WTC11 (cell line): ENCODE results near the gene CAMK1G. TPM values are rescaled to one million over a fixed set of nuclear protein-coding genes. Genes with fewer than 3 reads are reported as not detected.

Source experiments
- ATAC-seq: fragments of 200-7000 bp; cut with Tn5 transposase; 2 replicates; pipeline ENCODE4 v1.10.0; 2021; ENCODE audit warnings: mild to moderate bottlenecking, moderate library complexity
- CTCF ChIA-PET: fragments of 300-600 bp; sonication (Branson Sonifier 250); formaldehyde crosslinking; loops from one replicate; lab custom pipeline; 2021; ENCODE audit warnings: antibody characterized with exemption; lab: Charles Lee
- POLR2A ChIA-PET: fragments of 350-600 bp; sonication (Branson Sonifier 250); formaldehyde crosslinking; loops from one replicate; lab custom pipeline; 2021; ENCODE audit warnings: antibody characterized with exemption; lab: Charles Lee
- DNase-seq: peaks from one replicate; pipeline ENCODE4 v3.0.0; 2021; ENCODE audit warnings: low spot score
- H3K27ac Mint-ChIP-seq: 2 replicates; pipeline ENCODE4 v1.8.0; 2021; ENCODE audit warnings: mixed read lengths
- H3K27me3 Mint-ChIP-seq: 2 replicates; pipeline ENCODE4 v1.8.0; 2021; ENCODE audit warnings: low read depth, mild to moderate bottlenecking, moderate library complexity, mixed read lengths
- H3K36me3 Mint-ChIP-seq: 2 replicates; pipeline ENCODE4 v1.8.0; 2021; ENCODE audit warnings: mixed read lengths
- H3K4me1 Mint-ChIP-seq: 2 replicates; pipeline ENCODE4 v1.8.0; 2022; ENCODE audit warnings: mixed read lengths
- H3K4me3 Mint-ChIP-seq: 2 replicates; pipeline ENCODE4 v1.8.0; 2021; ENCODE audit warnings: mild to moderate bottlenecking, moderate library complexity, mixed read lengths
- H3K9me3 Mint-ChIP-seq: 2 replicates; pipeline ENCODE4 v1.8.0; 2021; ENCODE audit warnings: mixed read lengths
- CREB1 ChIP-seq: sonication (generic); formaldehyde crosslinking; IDR thresholded peaks from 2 replicates; pipeline ENCODE4 v1.8.0; 2023; ENCODE audit warnings: mild to moderate bottlenecking, missing genetic modification reagents
- FOXJ3 ChIP-seq: sonication (generic); formaldehyde crosslinking; IDR thresholded peaks from 2 replicates; pipeline ENCODE4 v1.9.0; 2021; ENCODE audit warnings: missing genetic modification reagents, mild to moderate bottlenecking, borderline replicate concordance
- NFE2L1 ChIP-seq: sonication (generic); formaldehyde crosslinking; IDR thresholded peaks from 2 replicates; pipeline ENCODE4 v1.8.1; 2023; ENCODE audit warnings: missing genetic modification reagents
- NFYB ChIP-seq: sonication (generic); formaldehyde crosslinking; conservative IDR thresholded peaks from 2 replicates; pipeline ENCODE4 v1.8.0; 2022; ENCODE audit warnings: low read depth, missing genetic modification reagents
- SMAD3 ChIP-seq: sonication (generic); formaldehyde crosslinking; IDR thresholded peaks from 2 replicates; pipeline ENCODE4 v1.8.0; 2022; ENCODE audit warnings: missing genetic modification reagents, mild to moderate bottlenecking, borderline replicate concordance
- ZNF121 ChIP-seq: sonication (generic); formaldehyde crosslinking; IDR thresholded peaks from 2 replicates; pipeline ENCODE4 v1.8.0; 2023; ENCODE audit warnings: missing genetic modification reagents
- total RNA-seq: library from RNA; stranded (reverse); gene quantifications from 3 replicates; pipeline ENCODE4 v1.2.3, GENCODE V29; 2021
- TF ChIP-seq, protein P1 (sequence below): sonication (generic); formaldehyde crosslinking; IDR thresholded peaks from 2 replicates; pipeline ENCODE4 v1.8.1; 2023; ENCODE audit warnings: mild to moderate bottlenecking, missing genetic modification reagents, moderate library complexity
- TF ChIP-seq, protein P2 (sequence below): fragments of 250-450 bp; sonication (Bioruptor Pico); IDR thresholded peaks from 2 replicates; pipeline ENCODE4 v1.9.0; 2021; ENCODE audit warnings: mild to moderate bottlenecking, borderline replicate concordance
- TF ChIP-seq, protein P3 (sequence below): fragments of 250-450 bp; sonication (Bioruptor Pico); IDR thresholded peaks from 2 replicates; pipeline ENCODE4 v1.9.0; 2021; ENCODE audit warnings: mild to moderate bottlenecking
- TF ChIP-seq, protein P4 (sequence below): fragments of 250-450 bp; sonication (Bioruptor Pico); IDR thresholded peaks from 2 replicates; pipeline ENCODE4 v1.8.0; 2021; ENCODE audit warnings: mild to moderate bottlenecking
- TF ChIP-seq, protein P5 (sequence below): fragments of 250-450 bp; sonication (Bioruptor Pico); conservative IDR thresholded peaks from 2 replicates; pipeline ENCODE4 v1.9.0; 2021; ENCODE audit warnings: mild to moderate bottlenecking
- TF ChIP-seq, protein P6 (sequence below): fragments of 250-450 bp; sonication (Bioruptor Pico); IDR thresholded peaks from 2 replicates; pipeline ENCODE4 v1.9.0; 2021; ENCODE audit warnings: moderate library complexity, mild to moderate bottlenecking, inconsistent platforms, borderline replicate concordance
- TF ChIP-seq, protein P7 (sequence below): sonication (generic); formaldehyde crosslinking; IDR thresholded peaks from 2 replicates; pipeline ENCODE4 v1.8.0; 2023; ENCODE audit warnings: missing genetic modification reagents, mild to moderate bottlenecking, borderline replicate concordance
- TF ChIP-seq, protein P8 (sequence below): sonication (generic); formaldehyde crosslinking; IDR thresholded peaks from 2 replicates; pipeline ENCODE4 v1.8.1; 2022; ENCODE audit warnings: mild to moderate bottlenecking, moderate library complexity, missing genetic modification reagents
- TF ChIP-seq, protein P9 (sequence below): sonication (generic); formaldehyde crosslinking; IDR thresholded peaks from 2 replicates; pipeline ENCODE4 v1.8.1; 2022; ENCODE audit warnings: mild to moderate bottlenecking, missing genetic modification reagents, moderate library complexity, borderline replicate concordance

Gene CAMK1G
- total RNA-seq, 1 experiment from 2014 or later = 0.28 TPM

DNA sequence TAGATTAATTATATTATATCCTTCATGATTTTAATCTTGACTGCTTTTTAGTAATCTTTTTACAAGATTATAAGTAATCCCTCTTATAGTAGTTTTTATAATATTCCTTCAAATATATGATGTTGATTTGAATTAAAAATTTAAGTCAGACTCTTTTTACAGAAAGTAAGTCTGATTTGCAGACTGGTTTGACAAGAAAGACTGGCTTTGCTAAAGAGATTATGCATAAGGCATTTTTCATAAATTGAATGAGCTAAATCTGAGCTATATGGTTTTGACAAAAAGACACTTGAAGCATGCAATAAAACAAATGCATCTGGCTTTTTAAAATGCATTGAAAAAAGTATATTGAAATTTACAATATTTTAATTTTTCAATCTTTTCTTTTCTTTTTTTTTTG is 26.3 kb upstream of the CAMK1G start:
- TF ChIP-seq ZNF121 (CRISPR knock-in tag) (no peak), NFYB (CRISPR knock-in tag) (no peak), FOXJ3 (CRISPR knock-in tag) (no peak), NFE2L1 (CRISPR knock-in tag) (no peak), SMAD3 (CRISPR knock-in tag) (no peak)
- TF ChIP-seq, protein P1, sequence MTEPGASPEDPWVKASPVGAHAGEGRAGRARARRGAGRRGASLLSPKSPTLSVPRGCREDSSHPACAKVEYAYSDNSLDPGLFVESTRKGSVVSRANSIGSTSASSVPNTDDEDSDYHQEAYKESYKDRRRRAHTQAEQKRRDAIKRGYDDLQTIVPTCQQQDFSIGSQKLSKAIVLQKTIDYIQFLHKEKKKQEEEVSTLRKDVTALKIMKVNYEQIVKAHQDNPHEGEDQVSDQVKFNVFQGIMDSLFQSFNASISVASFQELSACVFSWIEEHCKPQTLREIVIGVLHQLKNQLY (CRISPR knock-in tag) = no peak
- TF ChIP-seq, protein P2, sequence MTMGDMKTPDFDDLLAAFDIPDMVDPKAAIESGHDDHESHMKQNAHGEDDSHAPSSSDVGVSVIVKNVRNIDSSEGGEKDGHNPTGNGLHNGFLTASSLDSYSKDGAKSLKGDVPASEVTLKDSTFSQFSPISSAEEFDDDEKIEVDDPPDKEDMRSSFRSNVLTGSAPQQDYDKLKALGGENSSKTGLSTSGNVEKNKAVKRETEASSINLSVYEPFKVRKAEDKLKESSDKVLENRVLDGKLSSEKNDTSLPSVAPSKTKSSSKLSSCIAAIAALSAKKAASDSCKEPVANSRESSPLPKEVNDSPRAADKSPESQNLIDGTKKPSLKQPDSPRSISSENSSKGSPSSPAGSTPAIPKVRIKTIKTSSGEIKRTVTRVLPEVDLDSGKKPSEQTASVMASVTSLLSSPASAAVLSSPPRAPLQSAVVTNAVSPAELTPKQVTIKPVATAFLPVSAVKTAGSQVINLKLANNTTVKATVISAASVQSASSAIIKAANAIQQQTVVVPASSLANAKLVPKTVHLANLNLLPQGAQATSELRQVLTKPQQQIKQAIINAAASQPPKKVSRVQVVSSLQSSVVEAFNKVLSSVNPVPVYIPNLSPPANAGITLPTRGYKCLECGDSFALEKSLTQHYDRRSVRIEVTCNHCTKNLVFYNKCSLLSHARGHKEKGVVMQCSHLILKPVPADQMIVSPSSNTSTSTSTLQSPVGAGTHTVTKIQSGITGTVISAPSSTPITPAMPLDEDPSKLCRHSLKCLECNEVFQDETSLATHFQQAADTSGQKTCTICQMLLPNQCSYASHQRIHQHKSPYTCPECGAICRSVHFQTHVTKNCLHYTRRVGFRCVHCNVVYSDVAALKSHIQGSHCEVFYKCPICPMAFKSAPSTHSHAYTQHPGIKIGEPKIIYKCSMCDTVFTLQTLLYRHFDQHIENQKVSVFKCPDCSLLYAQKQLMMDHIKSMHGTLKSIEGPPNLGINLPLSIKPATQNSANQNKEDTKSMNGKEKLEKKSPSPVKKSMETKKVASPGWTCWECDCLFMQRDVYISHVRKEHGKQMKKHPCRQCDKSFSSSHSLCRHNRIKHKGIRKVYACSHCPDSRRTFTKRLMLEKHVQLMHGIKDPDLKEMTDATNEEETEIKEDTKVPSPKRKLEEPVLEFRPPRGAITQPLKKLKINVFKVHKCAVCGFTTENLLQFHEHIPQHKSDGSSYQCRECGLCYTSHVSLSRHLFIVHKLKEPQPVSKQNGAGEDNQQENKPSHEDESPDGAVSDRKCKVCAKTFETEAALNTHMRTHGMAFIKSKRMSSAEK (CRISPR knock-in tag) = no peak
- TF ChIP-seq, protein P3, sequence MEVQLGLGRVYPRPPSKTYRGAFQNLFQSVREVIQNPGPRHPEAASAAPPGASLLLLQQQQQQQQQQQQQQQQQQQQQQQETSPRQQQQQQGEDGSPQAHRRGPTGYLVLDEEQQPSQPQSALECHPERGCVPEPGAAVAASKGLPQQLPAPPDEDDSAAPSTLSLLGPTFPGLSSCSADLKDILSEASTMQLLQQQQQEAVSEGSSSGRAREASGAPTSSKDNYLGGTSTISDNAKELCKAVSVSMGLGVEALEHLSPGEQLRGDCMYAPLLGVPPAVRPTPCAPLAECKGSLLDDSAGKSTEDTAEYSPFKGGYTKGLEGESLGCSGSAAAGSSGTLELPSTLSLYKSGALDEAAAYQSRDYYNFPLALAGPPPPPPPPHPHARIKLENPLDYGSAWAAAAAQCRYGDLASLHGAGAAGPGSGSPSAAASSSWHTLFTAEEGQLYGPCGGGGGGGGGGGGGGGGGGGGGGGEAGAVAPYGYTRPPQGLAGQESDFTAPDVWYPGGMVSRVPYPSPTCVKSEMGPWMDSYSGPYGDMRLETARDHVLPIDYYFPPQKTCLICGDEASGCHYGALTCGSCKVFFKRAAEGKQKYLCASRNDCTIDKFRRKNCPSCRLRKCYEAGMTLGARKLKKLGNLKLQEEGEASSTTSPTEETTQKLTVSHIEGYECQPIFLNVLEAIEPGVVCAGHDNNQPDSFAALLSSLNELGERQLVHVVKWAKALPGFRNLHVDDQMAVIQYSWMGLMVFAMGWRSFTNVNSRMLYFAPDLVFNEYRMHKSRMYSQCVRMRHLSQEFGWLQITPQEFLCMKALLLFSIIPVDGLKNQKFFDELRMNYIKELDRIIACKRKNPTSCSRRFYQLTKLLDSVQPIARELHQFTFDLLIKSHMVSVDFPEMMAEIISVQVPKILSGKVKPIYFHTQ (CRISPR knock-in tag) = no peak
- TF ChIP-seq, protein P4, sequence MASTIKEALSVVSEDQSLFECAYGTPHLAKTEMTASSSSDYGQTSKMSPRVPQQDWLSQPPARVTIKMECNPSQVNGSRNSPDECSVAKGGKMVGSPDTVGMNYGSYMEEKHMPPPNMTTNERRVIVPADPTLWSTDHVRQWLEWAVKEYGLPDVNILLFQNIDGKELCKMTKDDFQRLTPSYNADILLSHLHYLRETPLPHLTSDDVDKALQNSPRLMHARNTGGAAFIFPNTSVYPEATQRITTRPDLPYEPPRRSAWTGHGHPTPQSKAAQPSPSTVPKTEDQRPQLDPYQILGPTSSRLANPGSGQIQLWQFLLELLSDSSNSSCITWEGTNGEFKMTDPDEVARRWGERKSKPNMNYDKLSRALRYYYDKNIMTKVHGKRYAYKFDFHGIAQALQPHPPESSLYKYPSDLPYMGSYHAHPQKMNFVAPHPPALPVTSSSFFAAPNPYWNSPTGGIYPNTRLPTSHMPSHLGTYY (CRISPR knock-in tag) = no peak
- TF ChIP-seq, protein P5, sequence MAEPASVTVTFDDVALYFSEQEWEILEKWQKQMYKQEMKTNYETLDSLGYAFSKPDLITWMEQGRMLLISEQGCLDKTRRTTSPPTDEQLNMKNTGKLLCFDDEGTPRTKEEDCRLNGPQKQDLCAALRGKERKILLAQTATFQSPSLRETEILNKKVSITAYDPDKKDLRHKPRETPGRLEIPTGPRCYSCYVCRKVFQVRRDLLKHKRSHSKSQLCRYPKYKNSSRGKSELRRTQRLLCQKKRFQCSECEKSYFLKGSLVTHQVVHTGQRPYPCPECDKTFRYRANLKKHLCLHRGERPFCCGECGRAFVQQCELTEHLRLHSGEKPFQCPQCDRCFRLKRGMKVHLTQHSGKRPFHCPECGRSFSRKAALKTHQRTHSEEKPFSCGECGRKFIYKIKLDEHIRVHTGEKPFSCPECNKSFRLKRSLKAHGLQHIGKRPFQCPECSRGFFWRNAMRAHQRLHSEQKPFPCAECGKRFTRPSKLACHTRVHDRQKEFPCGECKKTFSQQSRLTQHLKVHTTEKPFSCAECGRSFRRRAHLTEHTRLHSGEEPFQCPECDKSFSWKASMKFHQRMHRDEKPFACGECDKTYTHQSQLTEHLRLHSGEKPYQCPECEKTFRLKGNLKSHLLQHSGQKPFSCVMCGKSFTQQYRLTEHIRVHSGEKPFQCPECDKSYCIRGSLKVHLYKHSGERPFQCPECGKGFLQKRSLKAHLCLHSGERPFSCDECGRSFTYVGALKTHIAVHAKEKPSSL (CRISPR knock-in tag) = no peak
- no peaks in the 10 kb centered on the region for H3K36me3 Mint-ChIP-seq
- H3K4me3 Mint-ChIP-seq = no peak overlapping the region
- no peaks in the 10 kb centered on the region for H3K9me3 Mint-ChIP-seq
- H3K4me1 Mint-ChIP-seq = peaks cover 31% of the 10 kb centered on the region
- DNase-seq = no peak
- ChIA-PET POLR2A (no interaction called here), CTCF (interaction anchor here (0.6 to 1.3 kb wide), 2 partner anchors 9 to 129 kb away, joined by 3 to 4 read pairs; no protein-coding TSS in a partner anchor)
- no peak overlapping the region for H3K27ac Mint-ChIP-seq
- H3K27me3 Mint-ChIP-seq = no peaks in the 10 kb centered on the region
- no peak for ATAC-seq

DNA sequence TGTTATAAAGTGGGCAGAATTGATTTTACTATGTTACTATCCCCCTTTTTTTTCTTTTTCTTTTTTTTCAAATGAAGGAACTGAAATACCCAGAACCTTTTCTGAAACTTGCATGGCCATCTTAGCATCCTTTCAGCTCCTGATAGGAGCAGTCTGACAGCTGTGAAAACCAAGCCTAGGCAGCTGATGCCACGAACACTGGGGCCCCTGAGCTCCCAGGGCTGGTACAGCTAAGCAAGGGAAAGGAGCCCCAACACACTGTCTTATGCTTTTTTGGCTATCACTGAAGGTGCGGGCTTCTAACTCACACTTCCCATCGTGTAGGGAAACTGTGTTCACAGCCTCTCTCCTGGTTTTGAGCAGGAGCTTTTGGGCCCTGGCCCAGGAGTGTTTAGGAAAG is 23.0 kb upstream of the CAMK1G start:
- H3K9me3 Mint-ChIP-seq = no peaks in the 10 kb centered on the region
- DNase-seq (no peak), ATAC-seq (no peak)
- H3K27ac Mint-ChIP-seq = no peak overlapping the region
- ChIA-PET CTCF (interaction anchor here (1.1 to 3.4 kb wide), 6 partner anchors 9 to 1563 kb away, joined by 3 to 14 read pairs (median 7); no protein-coding TSS in a partner anchor), POLR2A (no interaction called here)
- no peak overlapping the region for H3K4me3 Mint-ChIP-seq
- no peaks in the 10 kb centered on the region for H3K36me3 Mint-ChIP-seq
- H3K27me3 Mint-ChIP-seq = peaks cover 7% of the 10 kb centered on the region
- peaks cover 26% of the 10 kb centered on the region for H3K4me1 Mint-ChIP-seq
- TF ChIP-seq, protein P6, sequence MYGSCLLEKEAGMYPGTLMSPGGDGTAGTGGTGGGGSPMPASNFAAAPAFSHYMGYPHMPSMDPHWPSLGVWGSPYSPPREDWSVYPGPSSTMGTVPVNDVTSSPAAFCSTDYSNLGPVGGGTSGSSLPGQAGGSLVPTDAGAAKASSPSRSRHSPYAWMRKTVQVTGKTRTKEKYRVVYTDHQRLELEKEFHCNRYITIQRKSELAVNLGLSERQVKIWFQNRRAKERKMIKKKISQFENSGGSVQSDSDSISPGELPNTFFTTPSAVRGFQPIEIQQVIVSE (CRISPR knock-in tag) = no peak
- TF ChIP-seq CREB1 = no peak
- TF ChIP-seq, protein P7, sequence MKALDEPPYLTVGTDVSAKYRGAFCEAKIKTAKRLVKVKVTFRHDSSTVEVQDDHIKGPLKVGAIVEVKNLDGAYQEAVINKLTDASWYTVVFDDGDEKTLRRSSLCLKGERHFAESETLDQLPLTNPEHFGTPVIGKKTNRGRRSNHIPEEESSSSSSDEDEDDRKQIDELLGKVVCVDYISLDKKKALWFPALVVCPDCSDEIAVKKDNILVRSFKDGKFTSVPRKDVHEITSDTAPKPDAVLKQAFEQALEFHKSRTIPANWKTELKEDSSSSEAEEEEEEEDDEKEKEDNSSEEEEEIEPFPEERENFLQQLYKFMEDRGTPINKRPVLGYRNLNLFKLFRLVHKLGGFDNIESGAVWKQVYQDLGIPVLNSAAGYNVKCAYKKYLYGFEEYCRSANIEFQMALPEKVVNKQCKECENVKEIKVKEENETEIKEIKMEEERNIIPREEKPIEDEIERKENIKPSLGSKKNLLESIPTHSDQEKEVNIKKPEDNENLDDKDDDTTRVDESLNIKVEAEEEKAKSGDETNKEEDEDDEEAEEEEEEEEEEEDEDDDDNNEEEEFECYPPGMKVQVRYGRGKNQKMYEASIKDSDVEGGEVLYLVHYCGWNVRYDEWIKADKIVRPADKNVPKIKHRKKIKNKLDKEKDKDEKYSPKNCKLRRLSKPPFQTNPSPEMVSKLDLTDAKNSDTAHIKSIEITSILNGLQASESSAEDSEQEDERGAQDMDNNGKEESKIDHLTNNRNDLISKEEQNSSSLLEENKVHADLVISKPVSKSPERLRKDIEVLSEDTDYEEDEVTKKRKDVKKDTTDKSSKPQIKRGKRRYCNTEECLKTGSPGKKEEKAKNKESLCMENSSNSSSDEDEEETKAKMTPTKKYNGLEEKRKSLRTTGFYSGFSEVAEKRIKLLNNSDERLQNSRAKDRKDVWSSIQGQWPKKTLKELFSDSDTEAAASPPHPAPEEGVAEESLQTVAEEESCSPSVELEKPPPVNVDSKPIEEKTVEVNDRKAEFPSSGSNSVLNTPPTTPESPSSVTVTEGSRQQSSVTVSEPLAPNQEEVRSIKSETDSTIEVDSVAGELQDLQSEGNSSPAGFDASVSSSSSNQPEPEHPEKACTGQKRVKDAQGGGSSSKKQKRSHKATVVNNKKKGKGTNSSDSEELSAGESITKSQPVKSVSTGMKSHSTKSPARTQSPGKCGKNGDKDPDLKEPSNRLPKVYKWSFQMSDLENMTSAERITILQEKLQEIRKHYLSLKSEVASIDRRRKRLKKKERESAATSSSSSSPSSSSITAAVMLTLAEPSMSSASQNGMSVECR (CRISPR knock-in tag) = no peak
- TF ChIP-seq, protein P8, sequence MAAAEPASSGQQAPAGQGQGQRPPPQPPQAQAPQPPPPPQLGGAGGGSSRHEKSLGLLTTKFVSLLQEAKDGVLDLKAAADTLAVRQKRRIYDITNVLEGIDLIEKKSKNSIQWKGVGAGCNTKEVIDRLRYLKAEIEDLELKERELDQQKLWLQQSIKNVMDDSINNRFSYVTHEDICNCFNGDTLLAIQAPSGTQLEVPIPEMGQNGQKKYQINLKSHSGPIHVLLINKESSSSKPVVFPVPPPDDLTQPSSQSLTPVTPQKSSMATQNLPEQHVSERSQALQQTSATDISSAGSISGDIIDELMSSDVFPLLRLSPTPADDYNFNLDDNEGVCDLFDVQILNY (CRISPR knock-in tag) = no peak
- TF ChIP-seq, protein P9, sequence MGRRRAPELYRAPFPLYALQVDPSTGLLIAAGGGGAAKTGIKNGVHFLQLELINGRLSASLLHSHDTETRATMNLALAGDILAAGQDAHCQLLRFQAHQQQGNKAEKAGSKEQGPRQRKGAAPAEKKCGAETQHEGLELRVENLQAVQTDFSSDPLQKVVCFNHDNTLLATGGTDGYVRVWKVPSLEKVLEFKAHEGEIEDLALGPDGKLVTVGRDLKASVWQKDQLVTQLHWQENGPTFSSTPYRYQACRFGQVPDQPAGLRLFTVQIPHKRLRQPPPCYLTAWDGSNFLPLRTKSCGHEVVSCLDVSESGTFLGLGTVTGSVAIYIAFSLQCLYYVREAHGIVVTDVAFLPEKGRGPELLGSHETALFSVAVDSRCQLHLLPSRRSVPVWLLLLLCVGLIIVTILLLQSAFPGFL = no peak
